Activated naive CD4-positive, alpha-beta T cell treated with anti-CD3 and anti-CD28 coated beads, Interleukin-2, amount 10 ng/mL, durations not matched to agents 5 hours and 36 hours (primary cell): ENCODE results near the gene DLX4. TPM values are rescaled to one million over a fixed set of nuclear protein-coding genes. Genes with fewer than 3 reads are reported as not detected.

ENCODE experiments used
- total RNA-seq, 2 experiments: library from RNA; stranded (reverse); gene quantifications; one replicate each; pipeline ENCODE4 v1.2.3, GENCODE V29; 2021

The DLX4 gene, protein sequence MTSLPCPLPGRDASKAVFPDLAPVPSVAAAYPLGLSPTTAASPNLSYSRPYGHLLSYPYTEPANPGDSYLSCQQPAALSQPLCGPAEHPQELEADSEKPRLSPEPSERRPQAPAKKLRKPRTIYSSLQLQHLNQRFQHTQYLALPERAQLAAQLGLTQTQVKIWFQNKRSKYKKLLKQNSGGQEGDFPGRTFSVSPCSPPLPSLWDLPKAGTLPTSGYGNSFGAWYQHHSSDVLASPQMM
- total RNA-seq = under 1 TPM; 0.18 to 0.24 TPM

DNA sequence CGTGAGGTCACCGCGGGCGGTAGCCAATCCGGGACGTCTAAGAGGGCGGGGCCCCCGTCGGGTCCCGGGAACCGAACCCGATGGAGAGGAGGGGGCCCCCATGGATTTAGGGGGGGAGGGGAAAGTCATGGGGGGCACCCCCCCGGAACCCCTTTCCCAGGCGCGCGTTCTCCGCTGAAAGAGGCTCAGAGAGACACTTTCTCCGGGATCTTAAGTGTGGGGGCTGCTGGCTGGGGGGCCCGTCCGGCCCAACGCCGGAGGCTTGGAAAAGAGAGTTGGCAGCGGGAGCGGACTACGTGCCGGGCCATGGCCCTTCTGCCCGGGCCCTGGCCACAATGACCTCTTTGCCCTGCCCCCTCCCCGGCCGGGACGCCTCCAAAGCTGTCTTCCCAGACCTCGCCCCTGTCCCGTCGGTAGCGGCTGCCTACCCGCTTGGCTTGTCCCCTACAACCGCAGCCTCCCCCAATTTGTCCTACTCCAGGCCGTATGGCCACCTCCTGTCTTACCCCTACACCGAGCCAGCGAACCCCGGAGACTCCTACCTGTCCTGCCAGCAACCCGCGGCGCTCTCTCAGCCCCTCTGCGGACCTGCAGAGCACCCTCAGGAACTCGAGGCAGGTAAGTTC, at the start of gene DLX4:
DLX4 (plus strand) TSS at position 57 of the 626 bp plus-strand sequence; CDS start at position 336, 279 bp downstream.

DNA sequence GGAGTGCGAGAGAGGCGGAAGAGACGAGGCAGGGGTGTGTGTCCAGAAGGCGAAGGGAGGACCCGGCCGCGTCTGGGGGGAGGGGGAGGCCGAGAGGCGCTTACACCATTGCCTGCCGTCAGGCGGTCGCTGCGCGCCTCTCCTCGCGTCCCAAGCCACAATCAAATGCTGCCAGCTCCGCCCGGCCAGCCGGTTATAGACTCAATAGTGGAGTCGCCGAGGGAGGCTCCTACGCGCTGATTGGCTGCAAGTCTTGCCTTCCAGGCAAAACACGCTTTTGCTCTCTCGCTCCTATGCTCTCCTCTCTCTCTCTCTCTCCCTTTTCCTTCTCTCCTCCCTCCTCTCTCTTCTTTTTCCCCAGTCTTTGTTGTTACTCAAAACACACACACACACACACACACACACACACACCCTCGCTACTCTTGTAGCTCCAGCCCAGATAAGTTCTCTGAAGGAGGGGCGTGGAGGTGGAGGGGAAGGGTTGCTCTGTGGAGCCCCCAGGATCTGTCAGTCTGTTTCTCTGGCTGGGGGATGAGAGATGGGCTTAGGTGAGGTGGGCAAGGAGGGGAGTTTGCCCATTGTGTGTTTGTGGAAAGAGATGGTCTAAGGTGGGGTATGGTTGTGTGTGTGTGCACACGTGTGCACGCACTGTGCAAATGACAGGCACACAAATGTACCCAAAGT, 26.2 kb downstream of the DLX4 start, which contains the start of gene DLX3:
DLX3 (minus strand) TSS at position 170 of the 684 bp plus-strand sequence. CDS start 226 bp downstream, outside the sequence.

Other genes with a start within 250 kb of the DLX4 start
- 10 to 100 TPM; 40.3 to 41.0 TPM for gene FAM117A, start 205.1 kb upstream of the DLX4 start, total RNA-seq
- gene KAT7, start 180.5 kb upstream of the DLX4 start, total RNA-seq = 10 to 100 TPM; 72.6 to 73.2 TPM
- gene TAC4, start 121.1 kb upstream of the DLX4 start, total RNA-seq = not detected
- gene DLX3, start 26.0 kb downstream of the DLX4 start, total RNA-seq = not detected
- 1 to 10 TPM; 8.4 to 8.7 TPM for gene ITGA3, start 86.9 kb downstream of the DLX4 start, total RNA-seq
- 10 to 100 TPM; 25.7 to 26.1 TPM for gene PDK2, start 126.2 kb downstream of the DLX4 start, total RNA-seq
- under 1 TPM; 0.43 to 0.79 TPM for gene SAMD14, start 161.0 kb downstream of the DLX4 start, total RNA-seq
- 100 to 1,000 TPM; 129 to 136 TPM for gene PPP1R9B, start 181.5 kb downstream of the DLX4 start, total RNA-seq
- not detected for gene SGCA, start 196.8 kb downstream of the DLX4 start, total RNA-seq
- gene COL1A1, start 232.4 kb downstream of the DLX4 start, total RNA-seq = 1 to 10 TPM in 1 of 2 experiments, under 1 TPM in 1; 0.15 to 1.7 TPM